GM10266 (cell line): ENCODE data around the gene GNB1L.
"Not testable (repeated sequence)": the region's sequence is repeated elsewhere in the genome, so short reads cannot be mapped to it uniquely, and the experiment has no call there.

Experiments used
- DNase-seq: peaks from one replicate; pipeline ENCODE4 v3.0.0; 2012; ENCODE audit errors: extremely low spot score
- CTCF ChIP-seq: IDR thresholded peaks from 2 replicates; pipeline ENCODE4 v1.5.1; 2012; ENCODE audit warnings: mild to moderate bottlenecking, low read depth; ENCODE audit not compliant: control insufficient read depth, insufficient read depth; ENCODE audit errors: missing control alignments

The GNB1L gene

GRCh38 chr22:19779011-19779421 lies 75.7 kb downstream of the GNB1L start:
- no peak for TF ChIP-seq CTCF
- no peak for DNase-seq

- DNase-seq, result not testable (repeated sequence)
These were observed 77.5 kb downstream of the GNB1L start for GRCh38 chr22:19777192-19777591.

GRCh38 chr22:19776433-19777031 lies 78.1 kb downstream of the GNB1L start:
- TF ChIP-seq CTCF, result no peak
- DNase-seq, result no peak

- DNase-seq, result no peak
- no peak for TF ChIP-seq CTCF
These were observed 79.0 kb downstream of the GNB1L start for GRCh38 chr22:19775496-19776325.

- no peak for TF ChIP-seq CTCF
- DNase-seq, result no peak
These were observed 80.0 kb downstream of the GNB1L start for GRCh38 chr22:19774628-19775027.

- TF ChIP-seq CTCF, result no peak
- no peak for DNase-seq
These were observed 81.1 kb downstream of the GNB1L start for GRCh38 chr22:19773470-19774040.

- peak; percentile 32 for TF ChIP-seq CTCF
- DNase-seq, result peak; percentile 52
These were observed 81.8 kb downstream of the GNB1L start for GRCh38 chr22:19772673-19773469.
